Renal pelvis (tissue), 4 donors: ENCODE measurements around the gene CETN2. TPM values are rescaled to one million over a fixed set of nuclear protein-coding genes. Genes with fewer than 3 reads are reported as not detected.
"Not testable (repeated sequence)": the region's sequence is repeated elsewhere in the genome, so short reads cannot be mapped to it uniquely, and the experiment has no call there.

Experiments
- DNase-seq: peaks from one replicate; pipeline ENCODE4 v3.0.0-alpha.2; 2013
- polyA plus RNA-seq, 3 donors: library from polyadenylated mRNA; unstranded; fragments of 120-200 nt; gene quantifications; one replicate each; pipeline ENCODE4 v1.2.1, GENCODE V29; 2013; ENCODE audit not compliant: insufficient read length in 3 of 3

CETN2 gene
- polyA plus RNA-seq, 3 donors: 101 to 119 (median 114) TPM

- no peak for DNase-seq
These were observed 13.7 kb upstream of the CETN2 start for GRCh38 chrX:152844256-152844655.

- no peak for DNase-seq
These were observed 13.3 kb upstream of the CETN2 start for GRCh38 chrX:152843852-152844251.

- DNase-seq: no peak
These were observed 12.3 kb upstream of the CETN2 start for GRCh38 chrX:152842772-152843338.

GRCh38 chrX:152835470-152835869, 4.9 kb upstream of the CETN2 start:
- DNase-seq: not testable (repeated sequence)

GRCh38 chrX:152833378-152833777, 2.8 kb upstream of the CETN2 start:
- no peak for DNase-seq

- DNase-seq: no peak
These were observed 2.0 kb upstream of the CETN2 start for GRCh38 chrX:152832520-152832919.

GRCh38 chrX:152831391-152831790, 834 bp upstream of the CETN2 start:
- DNase-seq: no peak

GRCh38 chrX:152824841-152825374, 5.6 kb downstream of the CETN2 start:
- DNase-seq: no peak

GRCh38 chrX:152823657-152824056, 6.9 kb downstream of the CETN2 start:
- DNase-seq: no peak

- DNase-seq: no peak
These were observed 8.0 kb downstream of the CETN2 start for GRCh38 chrX:152822383-152823086.

GRCh38 chrX:152821145-152821765, 9.3 kb downstream of the CETN2 start:
- DNase-seq: no peak

- no peak for DNase-seq
These were observed 10.8 kb downstream of the CETN2 start for GRCh38 chrX:152819732-152820131.

- DNase-seq: no peak
These were observed 11.3 kb downstream of the CETN2 start for GRCh38 chrX:152819266-152819665.

GRCh38 chrX:152818356-152818755, 12.2 kb downstream of the CETN2 start:
- DNase-seq: no peak

- DNase-seq: no peak
These were observed 13.3 kb downstream of the CETN2 start for GRCh38 chrX:152817078-152817764.

- no peak for DNase-seq
These were observed 16.5 kb downstream of the CETN2 start for GRCh38 chrX:152814048-152814447.

- no peak for DNase-seq
These were observed 17.4 kb downstream of the CETN2 start for GRCh38 chrX:152813206-152813605.

- DNase-seq: no peak
These were observed 20.2 kb downstream of the CETN2 start for GRCh38 chrX:152810403-152810802.

GRCh38 chrX:152806035-152806434, 24.5 kb downstream of the CETN2 start:
- DNase-seq: no peak

GRCh38 chrX:152798945-152799344, 31.6 kb downstream of the CETN2 start:
- no peak for DNase-seq

GRCh38 chrX:152787062-152787461, 43.5 kb downstream of the CETN2 start:
- not testable (repeated sequence) for DNase-seq
